Heart left ventricle (tissue), 16 donors: ENCODE measurements around the gene STAM. TPM values are rescaled to one million over a fixed set of nuclear protein-coding genes. Genes with fewer than 3 reads are reported as not detected.

Experiments used
- ATAC-seq, 4 donors: fragments of 200-7000 bp; cut with Tn5 transposase; one replicate each; pipeline ENCODE4 v1.9.1; 2020 to 2022; ENCODE audit warnings: moderate library complexity in 4 of 4, mild to moderate bottlenecking in 3 of 4, moderate number of reproducible peaks in 1 of 4
- DNase-seq, 5 donors: peaks; one replicate each; pipeline ENCODE4 v3.0.0-alpha.2; 2020
- H3K27ac ChIP-seq, 12 donors: fragments of 200-600 bp; sonication (generic) in 4 of 12; one replicate each; pipeline versions ENCODE4 v1.5.0 to v1.8.0; 2016 to 2022; ENCODE audit warnings: mild to moderate bottlenecking in 2 of 12
- H3K27me3 ChIP-seq, 9 donors: fragments of 200-600 bp; sonication (generic) in 2 of 9; one replicate each; pipeline versions ENCODE4 v1.5.1 to v1.8.0; 2016 to 2022; ENCODE audit warnings: mild to moderate bottlenecking in 3 of 9
- H3K36me3 ChIP-seq, 9 donors: fragments of 200-600 bp; sonication (generic) in 2 of 9; one replicate each; pipeline versions ENCODE4 v1.5.0 to v1.8.0; 2018 to 2022; ENCODE audit warnings: mild to moderate bottlenecking in 2 of 9
- H3K4me1 ChIP-seq, 12 donors: fragments of 200-600 bp; sonication (generic) in 4 of 12; one replicate each; pipeline versions ENCODE4 v1.5.0 to v1.8.0; 2016 to 2022; ENCODE audit warnings: mild to moderate bottlenecking in 3 of 12
- H3K4me3 ChIP-seq, 12 donors: fragments of 200-600 bp; sonication (generic) in 4 of 12; one replicate each; pipeline versions ENCODE4 v1.5.0 to v1.8.0; 2017 to 2022; ENCODE audit warnings: mild to moderate bottlenecking in 9 of 12, moderate library complexity in 4 of 12
- H3K9me3 ChIP-seq, 12 donors: fragments of 200-600 bp; sonication (generic) in 4 of 12; one replicate each; pipeline versions ENCODE4 v1.5.0 to v1.8.0; 2016 to 2022; ENCODE audit warnings: mild to moderate bottlenecking in 1 of 12
- POLR2A ChIP-seq, 2 donors: fragments of 450-650 bp; IDR thresholded peaks; one replicate each; pipeline ENCODE4 v1.6.1; 2017; ENCODE audit warnings: antibody characterized with exemption in 2 of 2, mild to moderate bottlenecking in 2 of 2, moderate library complexity in 2 of 2
- WGBS, 4 donors: extraction: QIAGEN DNeasy Blood & Tissue Kit in 2 of 4; methylation state at CpG; one replicate each; pipeline versions ENCODE4 v1.1.5 to v1.1.7; 2013 to 2018; 5-methylcytosine and 5-hydroxymethylcytosine counted together
- intact Hi-C, 10 donors: fragments of 100-400 bp; cut with DNase I; formaldehyde crosslinking; loops; one replicate each; pipeline versions ENCODE4 v1.11.1 to v1.14.2; 2022
- polyA plus RNA-seq, 2 donors: library from polyadenylated mRNA; stranded (reverse); fragments of 200-250 nt; gene quantifications; one replicate each; pipeline ENCODE4 v1.2.3, GENCODE V29; 2013
- total RNA-seq, 9 donors: library from RNA; depleted of rRNA in 2 of 9; stranded (reverse); fragments of >200 nt in 2 of 9; fragmentation: NEBNext Ultra II Directional in 3 of 9; extraction: Animal tissue kit (Norgen Biotek cat#: 25700) in 3 of 9; gene quantifications; one replicate each; pipeline versions ENCODE4 v1.1.0 to v1.2.4, GENCODE V29; 2016 to 2023
- TF ChIP-seq, protein P1 (sequence below), 12 donors: fragments of 200-600 bp; sonication (generic) in 4 of 12; IDR thresholded peaks; one replicate each; pipeline versions ENCODE4 v1.5.0 to v1.8.0; 2018 to 2022; ENCODE audit warnings: antibody characterized with exemption in 12 of 12, mild to moderate bottlenecking in 5 of 12
- donor health status: ischemic (EF 13 %, LVEDD 7.1; RV severe dilation, severe dysfunction).
- donor health status: healthy with polysubstance abuse.
- donor health status: DM: no; HTN: yes; CAD: no.
- donor health status: DM: no; HTN: no; CAD: no.
- donor health status: ischemic (EF 25% LVEDD 6.9; RV normal size, moderate dysfunction).
- donor health status: ischemic (EF 25% LVEDD 5.7; RV mildly dilated, moderate dysfunction).
- donor health status: healthy.
- donor health status: DM: yes; HTN: yes; CAD: no.
- donor health status: ischemic (EF 35%, LVEDD 5.7; RV mildly dilated, moderate dysfunction).
- donor health status: nonischemic (EF 11% LVEDD 7.7; RV severe dilation, severe dysfunction).
- donor health status: DM: yes; HTN: yes; CAD: no.
- donor health status: PGD.
- donor health status: ischemic (EF 29% LVEDD 5.4; RV normal size, mild dysfunction).
- donor health status: nonischemic (EF 23%, LVEDD 6.1; RV moderate dilation, normal function).

STAM gene
- total and polyA plus RNA-seq, 11 donors: 10.9 to 40.0 (median 31.8) TPM

DNA sequence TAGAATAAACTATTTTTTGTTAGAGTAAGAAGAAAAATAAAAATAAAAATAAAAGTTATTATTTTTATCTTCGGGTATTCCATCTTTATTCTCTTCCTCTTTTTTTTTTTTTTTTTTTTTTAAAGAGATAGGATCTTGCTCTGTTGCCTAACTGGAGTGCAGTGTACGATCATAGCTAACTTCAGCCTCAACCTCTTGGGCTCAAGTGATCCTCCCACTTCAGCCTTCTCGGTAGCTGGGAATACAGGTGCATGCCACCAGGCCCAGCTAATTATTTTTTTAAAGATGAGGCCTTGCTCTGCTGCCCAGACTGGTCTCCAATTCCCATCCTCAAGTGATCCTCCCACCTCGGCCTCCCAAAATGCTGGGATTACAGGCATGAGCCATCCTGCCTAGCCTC is 15.4 kb downstream of the STAM start:
- H3K27me3 ChIP-seq: no peaks in the 10 kb centered on the region
- H3K4me1 ChIP-seq: peaks cover 0 to 32% (median 11%) of the 10 kb centered on the region in 12 donors
- WGBS, 4 donors: 86 to 93% (median 90%) methylated on average over 4 of the region's 4 CpGs
- no peak overlapping the region for H3K4me3 ChIP-seq
- H3K9me3 ChIP-seq: peaks cover 0 to 15% (median 0%) of the 10 kb centered on the region in 12 donors
- DNase-seq: no peak
- H3K27ac ChIP-seq: no peak overlapping the region
- TF ChIP-seq POLR2A (IDR thresholded peaks at IDR 0.05): no peak
- TF ChIP-seq, protein P1, sequence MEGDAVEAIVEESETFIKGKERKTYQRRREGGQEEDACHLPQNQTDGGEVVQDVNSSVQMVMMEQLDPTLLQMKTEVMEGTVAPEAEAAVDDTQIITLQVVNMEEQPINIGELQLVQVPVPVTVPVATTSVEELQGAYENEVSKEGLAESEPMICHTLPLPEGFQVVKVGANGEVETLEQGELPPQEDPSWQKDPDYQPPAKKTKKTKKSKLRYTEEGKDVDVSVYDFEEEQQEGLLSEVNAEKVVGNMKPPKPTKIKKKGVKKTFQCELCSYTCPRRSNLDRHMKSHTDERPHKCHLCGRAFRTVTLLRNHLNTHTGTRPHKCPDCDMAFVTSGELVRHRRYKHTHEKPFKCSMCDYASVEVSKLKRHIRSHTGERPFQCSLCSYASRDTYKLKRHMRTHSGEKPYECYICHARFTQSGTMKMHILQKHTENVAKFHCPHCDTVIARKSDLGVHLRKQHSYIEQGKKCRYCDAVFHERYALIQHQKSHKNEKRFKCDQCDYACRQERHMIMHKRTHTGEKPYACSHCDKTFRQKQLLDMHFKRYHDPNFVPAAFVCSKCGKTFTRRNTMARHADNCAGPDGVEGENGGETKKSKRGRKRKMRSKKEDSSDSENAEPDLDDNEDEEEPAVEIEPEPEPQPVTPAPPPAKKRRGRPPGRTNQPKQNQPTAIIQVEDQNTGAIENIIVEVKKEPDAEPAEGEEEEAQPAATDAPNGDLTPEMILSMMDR (IDR thresholded peaks at IDR 0.05): no peak
- ATAC-seq: no peak
- intact Hi-C loops: no loop called here
- peaks cover 0 to 26% (median 16%) of the 10 kb centered on the region in 9 donors for H3K36me3 ChIP-seq

DNA sequence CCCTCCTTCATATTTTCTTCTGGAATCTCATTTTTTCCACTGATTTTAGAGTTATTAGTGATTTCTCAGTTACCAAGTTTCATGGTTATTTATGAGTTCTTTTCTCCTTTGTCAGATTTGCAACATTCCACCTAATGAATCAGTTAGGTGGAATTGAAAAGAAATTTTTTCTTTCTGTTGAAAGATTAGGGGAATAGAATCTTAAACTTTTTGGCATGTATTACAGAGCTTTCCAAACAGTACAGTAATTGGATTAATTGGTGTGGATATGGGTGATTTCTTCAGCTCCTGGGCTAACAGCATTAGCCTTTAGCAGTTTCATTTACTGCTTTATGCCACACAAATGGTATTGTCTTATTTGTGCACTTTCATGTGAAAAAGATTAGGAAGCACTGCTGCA is 17.0 kb downstream of the STAM start:
- peaks cover 0 to 26% (median 16%) of the 10 kb centered on the region in 9 donors for H3K36me3 ChIP-seq
- H3K4me1 ChIP-seq: peaks cover 0 to 33% (median 11%) of the 10 kb centered on the region in 12 donors
- H3K9me3 ChIP-seq: peaks cover 0 to 15% (median 0%) of the 10 kb centered on the region in 12 donors
- H3K4me3 ChIP-seq: no peak overlapping the region
- ATAC-seq: no peak
- no peaks in the 10 kb centered on the region for H3K27me3 ChIP-seq
- no peak overlapping the region for H3K27ac ChIP-seq
- intact Hi-C loops: no loop called here
- TF ChIP-seq POLR2A (IDR thresholded peaks at IDR 0.05): no peak
- TF ChIP-seq, protein P1 (IDR thresholded peaks at IDR 0.05): no peak
- DNase-seq: no peak

DNA sequence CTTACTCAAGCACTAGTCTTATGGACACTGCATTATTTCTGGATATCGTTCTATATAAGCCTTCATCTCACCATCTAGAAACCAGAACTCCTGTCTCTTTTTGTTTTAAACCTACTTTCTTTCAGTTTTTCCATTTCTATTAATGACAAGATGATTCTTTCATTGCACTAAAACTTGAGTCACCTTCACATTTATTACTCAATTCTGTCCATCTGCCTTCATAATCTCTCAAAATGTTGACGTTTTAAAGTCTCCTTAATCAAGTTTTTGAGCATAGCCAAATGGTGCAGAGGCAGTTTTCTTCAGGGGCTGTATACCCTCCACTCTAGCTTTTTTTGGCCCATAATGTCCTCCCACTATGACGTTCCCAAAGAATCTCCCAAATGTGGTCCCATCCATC is 17.6 kb downstream of the STAM start:
- peaks cover 0 to 37% (median 13%) of the 10 kb centered on the region in 12 donors for H3K4me1 ChIP-seq
- no peak for DNase-seq
- H3K27ac ChIP-seq: no peak overlapping the region
- no peak for TF ChIP-seq POLR2A (IDR thresholded peaks at IDR 0.05)
- TF ChIP-seq, protein P1 (IDR thresholded peaks at IDR 0.05): no peak
- no peak for ATAC-seq
- intact Hi-C loops: no loop called here
- H3K36me3 ChIP-seq: peaks cover 0 to 26% (median 16%) of the 10 kb centered on the region in 9 donors
- H3K9me3 ChIP-seq: peaks cover 0 to 15% (median 0%) of the 10 kb centered on the region in 12 donors
- no peaks in the 10 kb centered on the region for H3K27me3 ChIP-seq
- H3K4me3 ChIP-seq: no peak overlapping the region
- 88 to 94% (median 89%) methylated on average over 3 of the region's 3 CpGs for WGBS, 4 donors

DNA sequence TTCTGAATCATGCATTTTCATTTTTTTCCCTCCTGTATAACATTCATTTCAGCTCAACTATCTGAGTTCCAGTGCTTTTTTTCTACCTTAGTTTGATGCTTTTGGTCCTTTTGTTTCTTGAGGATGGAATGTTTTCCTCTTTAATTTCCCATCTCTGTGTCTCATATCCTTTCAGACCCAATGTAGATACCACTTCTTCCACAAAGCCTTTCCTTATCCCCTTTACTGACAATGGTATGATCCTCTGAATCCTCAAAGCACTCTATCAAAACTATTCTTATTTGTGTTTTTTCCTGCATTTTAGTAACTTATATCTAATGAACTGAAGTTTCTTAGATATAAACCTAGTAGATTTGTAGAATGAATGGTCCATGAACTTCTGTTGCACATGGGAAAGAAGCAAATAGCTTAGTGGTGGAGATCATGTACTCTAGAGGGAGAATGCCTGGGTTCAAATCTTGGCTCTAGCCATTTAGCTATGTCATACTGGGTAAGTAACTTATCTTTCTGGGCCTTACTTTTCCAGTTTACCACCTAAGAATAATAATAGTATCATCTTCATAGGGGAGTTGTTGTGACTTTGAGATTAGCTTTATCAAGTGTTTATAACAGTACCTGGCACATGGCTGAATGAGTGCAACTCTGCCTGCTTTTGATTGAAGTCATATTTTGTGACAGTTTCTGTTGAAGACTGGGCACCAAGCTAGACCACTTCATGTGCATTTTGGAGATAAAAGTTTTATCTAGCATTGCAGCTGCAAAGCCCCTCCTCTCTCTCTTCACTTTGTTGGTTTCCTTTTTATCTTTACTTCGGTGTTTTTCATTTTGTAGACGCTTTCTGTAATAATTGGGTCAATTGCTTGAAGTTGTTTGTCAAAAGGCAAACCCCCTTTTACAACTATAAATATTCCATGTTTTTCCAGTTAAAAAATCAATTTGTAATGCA is 18.5 kb downstream of the STAM start:
- no peaks in the 10 kb centered on the region for H3K27me3 ChIP-seq
- ATAC-seq: peak in 1 of 4 donors; percentile 7
- peaks cover 0 to 30% (median 13%) of the 10 kb centered on the region in 12 donors for H3K4me1 ChIP-seq
- WGBS, 4 donors: 42 to 55% (median 44%) methylated on average over 2 of the region's 2 CpGs
- H3K4me3 ChIP-seq: no peak overlapping the region
- peak overlapping the region in 4 of 12 donors; percentile 1 to 31 (median 13) for H3K27ac ChIP-seq
- TF ChIP-seq, protein P1 (IDR thresholded peaks at IDR 0.05): no peak
- TF ChIP-seq POLR2A (IDR thresholded peaks at IDR 0.05): no peak
- peaks cover 0 to 13% (median 0%) of the 10 kb centered on the region in 12 donors for H3K9me3 ChIP-seq
- H3K36me3 ChIP-seq: peaks cover 0 to 26% (median 16%) of the 10 kb centered on the region in 9 donors
- no peak for DNase-seq
- intact Hi-C loops: no loop called here
